Activated naive CD8-positive, alpha-beta T cell treated with anti-CD3 and anti-CD28 coated beads for 36 hours (primary cell): ENCODE results near the gene FAM90A26. TPM values are rescaled to one million over a fixed set of nuclear protein-coding genes. Genes with fewer than 3 reads are reported as not detected.
"Not testable (repeated sequence)": the region's sequence is repeated elsewhere in the genome, so short reads cannot be mapped to it uniquely, and the experiment has no call there.

ENCODE experiments used
- DNase-seq: peaks from one replicate; pipeline ENCODE4 v3.0.0; 2021
- H3K27ac Mint-ChIP-seq: one replicate; pipeline ENCODE4 v1.8.0; 2022; ENCODE audit warnings: mild to moderate bottlenecking, moderate library complexity, mixed read lengths
- H3K27me3 Mint-ChIP-seq: one replicate; pipeline ENCODE4 v1.8.0; 2022; ENCODE audit warnings: mild to moderate bottlenecking, mixed read lengths
- H3K36me3 Mint-ChIP-seq: one replicate; pipeline ENCODE4 v1.8.0; 2021; ENCODE audit warnings: mild to moderate bottlenecking, mixed read lengths
- H3K4me1 Mint-ChIP-seq: one replicate; pipeline ENCODE4 v1.8.0; 2021; ENCODE audit warnings: mixed read lengths
- H3K4me3 Mint-ChIP-seq: one replicate; pipeline ENCODE4 v1.8.0; 2022; ENCODE audit warnings: mild to moderate bottlenecking, moderate library complexity, mixed read lengths
- H3K9me3 Mint-ChIP-seq: one replicate; pipeline ENCODE4 v1.8.0; 2022; ENCODE audit warnings: mixed read lengths
- total RNA-seq, 2 experiments: library from RNA; stranded (reverse); gene quantifications; one replicate each; pipeline ENCODE4 v1.2.3, GENCODE V29; 2021

Gene FAM90A26
- total RNA-seq, 2 experiments from 2014 or later = not detected

DNA sequence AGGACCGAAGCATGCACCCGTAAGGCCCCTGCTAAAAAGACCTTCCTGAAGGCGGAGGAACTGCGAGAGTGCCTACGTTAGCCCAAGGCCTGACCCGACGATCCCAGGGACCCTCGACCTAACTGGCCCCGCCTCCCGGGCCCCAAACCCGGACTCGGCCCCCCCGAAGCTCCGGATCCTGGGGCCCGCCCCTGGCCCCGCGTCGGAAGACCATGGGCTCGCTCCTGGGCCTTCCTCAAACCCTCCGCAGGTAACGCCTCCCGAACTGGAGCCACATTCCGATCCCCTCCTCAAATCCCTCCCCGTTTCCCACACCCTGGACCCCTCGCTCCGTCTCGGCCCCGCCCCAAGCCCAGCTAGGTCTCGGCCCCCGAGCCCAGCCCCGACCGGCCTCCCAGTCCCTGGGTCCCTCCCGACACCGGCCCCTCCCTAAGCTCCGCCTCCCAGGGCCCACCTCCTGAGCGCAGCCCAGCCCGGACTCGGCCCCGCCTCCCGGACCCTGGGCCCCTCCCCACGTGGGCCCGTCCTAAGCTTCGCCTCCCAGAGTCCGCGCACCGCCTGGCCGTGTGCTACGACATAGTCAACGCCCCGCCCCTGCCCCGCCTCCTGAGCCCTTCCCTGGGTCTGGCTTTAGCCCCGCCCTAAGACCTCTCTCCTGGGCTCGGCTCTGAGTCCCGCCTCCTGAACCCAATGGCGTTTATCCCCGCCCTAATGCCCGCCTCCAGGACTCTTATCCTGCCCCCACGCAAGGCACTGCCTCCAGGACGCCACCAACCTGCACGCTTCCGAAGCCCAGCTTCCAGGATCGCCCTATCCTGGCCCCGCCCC lies 17.8 kb upstream of the FAM90A26 start:
- H3K9me3 Mint-ChIP-seq, H3K36me3 Mint-ChIP-seq, H3K27me3 Mint-ChIP-seq: not testable (repeated sequence)

DNA sequence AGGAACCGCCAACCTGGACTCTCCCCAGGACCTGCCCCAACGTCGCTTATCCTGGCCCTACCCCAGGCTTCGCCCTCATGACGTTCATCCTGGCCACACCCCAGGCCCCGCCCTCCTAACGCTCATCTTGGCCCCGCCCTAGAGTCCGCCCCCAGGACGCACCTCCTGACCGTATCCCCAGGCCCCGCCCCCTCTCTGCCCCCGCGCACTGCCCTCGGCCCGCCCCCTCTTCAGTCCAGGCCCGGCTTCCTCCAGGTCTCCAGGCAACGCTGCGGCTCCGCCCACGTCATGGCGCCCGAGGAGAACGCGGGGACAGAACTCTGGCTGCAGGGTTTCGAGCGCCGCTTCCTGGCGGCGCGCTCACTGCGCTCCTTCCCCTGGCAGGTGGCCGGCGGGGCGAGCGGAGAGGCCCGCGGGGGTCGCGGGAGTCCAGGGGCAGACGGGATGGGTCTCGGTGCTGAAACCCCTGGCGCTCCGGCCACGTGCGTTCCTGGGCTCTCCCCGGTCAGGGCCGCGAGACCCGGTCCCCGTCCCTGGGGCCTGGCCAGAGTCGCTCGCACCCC lies 17.1 kb upstream of the FAM90A26 start:
- H3K4me1 Mint-ChIP-seq, H3K9me3 Mint-ChIP-seq, H3K27me3 Mint-ChIP-seq, H3K36me3 Mint-ChIP-seq: not testable (repeated sequence)
- DNase-seq = peak; percentile 94
- Mint-ChIP-seq H3K4me3 (peak overlapping the region; percentile 88), H3K27ac (peak overlapping the region; percentile 98)

More for the DNA sequence above, 17.8 kb upstream of the FAM90A26 start:
- H3K4me1 Mint-ChIP-seq = not testable (repeated sequence)
- peak; percentile 96 for DNase-seq
- peak overlapping the region; percentile 98 for H3K27ac Mint-ChIP-seq
- H3K4me3 Mint-ChIP-seq = peak overlapping the region; percentile 88

DNA sequence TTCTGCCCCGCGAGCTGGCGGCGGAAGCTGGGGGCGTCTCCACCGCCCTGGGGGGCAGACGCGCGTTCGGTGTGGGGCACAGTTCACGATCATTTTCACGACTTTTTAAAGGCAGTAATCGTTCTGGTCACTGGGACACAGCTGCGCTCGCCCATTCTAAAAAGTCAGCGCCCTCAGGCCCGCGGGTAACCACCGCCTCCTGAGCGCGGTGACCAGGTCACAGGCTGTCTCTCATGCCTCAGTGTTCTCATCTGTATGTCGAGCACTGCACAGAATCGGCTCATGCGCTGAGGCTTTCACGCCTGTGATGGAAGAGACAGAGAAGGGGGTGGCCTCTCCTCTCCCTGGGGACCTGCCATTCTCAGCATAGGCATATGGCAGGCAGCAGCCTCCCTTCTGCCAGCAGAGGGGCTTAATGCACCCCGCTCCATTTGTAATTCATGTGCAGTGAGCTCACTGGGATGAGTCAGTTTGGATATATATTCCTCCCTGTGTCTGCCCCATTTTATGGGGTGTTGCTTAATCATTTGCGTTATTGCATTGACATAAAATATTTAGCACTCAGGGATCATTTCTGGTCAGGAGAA lies 16.5 kb upstream of the FAM90A26 start:
- DNase-seq = peak; percentile 26

GRCh38 chr4:9155101-9155886 lies 14.9 kb upstream of the FAM90A26 start:
- not testable (repeated sequence) for H3K36me3 Mint-ChIP-seq, H3K9me3 Mint-ChIP-seq, DNase-seq, H3K4me3 Mint-ChIP-seq, H3K4me1 Mint-ChIP-seq, H3K27me3 Mint-ChIP-seq
- peak overlapping the region; percentile 67 for H3K27ac Mint-ChIP-seq

More for the DNA sequence above, 16.5 kb upstream of the FAM90A26 start:
- not testable (repeated sequence) for H3K4me1 Mint-ChIP-seq, H3K36me3 Mint-ChIP-seq, H3K9me3 Mint-ChIP-seq, H3K27me3 Mint-ChIP-seq
- peak overlapping the region; percentile 91 for H3K27ac Mint-ChIP-seq
- peak overlapping the region; percentile 88 for H3K4me3 Mint-ChIP-seq

DNA sequence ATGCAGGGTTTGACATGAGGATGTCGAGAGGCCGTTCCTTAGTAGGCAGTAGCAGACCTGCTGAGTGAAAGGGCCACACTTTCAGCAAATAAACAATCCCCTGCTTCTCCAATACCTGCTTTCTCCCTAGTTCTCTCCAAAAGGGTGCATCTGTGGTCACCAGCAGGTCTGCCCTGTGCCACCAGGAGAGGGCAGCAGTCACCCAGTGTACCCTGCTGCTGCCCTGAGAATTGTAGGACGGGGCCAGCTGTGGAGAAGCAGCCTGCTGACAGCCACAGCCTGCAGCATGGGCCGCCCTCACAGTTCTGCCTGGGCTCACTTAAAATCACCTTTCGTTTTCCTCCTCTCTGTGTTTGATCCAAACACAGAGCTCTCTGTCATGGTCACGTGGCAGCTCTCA lies 11.8 kb upstream of the FAM90A26 start:
- not testable (repeated sequence) for DNase-seq, H3K4me1 Mint-ChIP-seq, H3K27me3 Mint-ChIP-seq, H3K27ac Mint-ChIP-seq, H3K9me3 Mint-ChIP-seq, H3K4me3 Mint-ChIP-seq, H3K36me3 Mint-ChIP-seq

DNA sequence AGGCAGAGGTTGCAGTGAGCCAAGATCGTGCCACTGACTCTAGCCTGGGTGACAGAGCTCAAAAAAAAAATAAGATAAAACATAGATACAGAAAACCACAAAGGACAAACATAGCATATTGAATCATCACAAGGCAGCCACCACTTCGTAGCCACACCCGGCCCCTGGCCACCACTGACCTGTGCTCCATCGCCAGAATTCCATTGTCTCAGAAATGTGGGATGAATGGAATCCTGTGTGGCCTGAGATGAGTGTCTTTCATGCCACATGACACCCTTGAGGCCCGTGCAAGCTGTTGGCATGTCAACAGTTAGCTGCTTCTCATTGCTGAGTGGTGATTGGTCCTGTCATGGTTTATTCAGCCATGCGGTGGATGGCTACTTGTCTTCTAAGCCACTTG lies 10.2 kb upstream of the FAM90A26 start:
- not testable (repeated sequence) for H3K9me3 Mint-ChIP-seq

DNA sequence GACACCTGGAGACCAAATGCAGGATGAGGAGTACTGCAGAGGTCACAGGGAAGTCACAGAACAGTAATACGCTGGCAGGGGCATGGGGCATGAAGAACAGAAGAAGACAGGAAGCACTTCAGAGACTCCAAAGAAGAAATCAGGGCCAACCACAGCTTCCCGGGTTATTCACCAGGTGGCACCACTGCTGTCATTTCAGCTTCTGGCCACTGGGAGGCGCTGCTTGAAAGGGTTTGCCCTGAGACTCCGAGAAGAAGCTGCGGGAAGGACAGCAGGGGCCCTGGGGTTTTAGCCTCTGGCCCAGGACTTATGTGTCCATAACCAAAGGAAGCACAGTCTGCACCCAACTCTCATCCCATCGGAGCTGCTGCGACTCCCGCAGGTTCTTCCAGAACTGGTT lies 4.2 kb upstream of the FAM90A26 start:
- not testable (repeated sequence) for H3K27ac Mint-ChIP-seq, H3K9me3 Mint-ChIP-seq, H3K4me3 Mint-ChIP-seq

More for the DNA sequence above, 10.2 kb upstream of the FAM90A26 start:
- H3K4me3 Mint-ChIP-seq, H3K36me3 Mint-ChIP-seq, H3K27ac Mint-ChIP-seq, H3K27me3 Mint-ChIP-seq, DNase-seq, H3K4me1 Mint-ChIP-seq: not testable (repeated sequence)

DNA sequence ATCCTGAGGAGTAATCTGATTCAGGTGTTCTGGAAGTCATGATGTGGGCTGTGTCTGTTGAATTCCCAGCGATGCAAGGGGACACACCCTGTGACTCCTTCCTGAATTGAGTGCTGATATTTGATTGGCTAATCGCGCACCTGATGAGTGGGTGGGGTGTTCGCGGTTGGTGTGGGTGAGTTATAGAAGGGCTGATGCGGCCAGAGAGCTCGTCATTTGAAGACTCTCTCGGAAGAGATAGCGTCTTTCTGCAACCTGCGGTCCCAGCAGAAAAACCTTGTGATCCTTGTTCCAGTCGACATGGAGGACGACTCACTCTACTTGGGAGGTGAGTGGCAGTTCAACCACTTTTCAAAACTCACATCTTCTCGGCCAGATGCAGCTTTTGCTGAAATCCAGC lies 40.1 kb downstream of the FAM90A26 start, which contains the start of gene USP17L10:
USP17L10 (plus strand) TSS at position 301 of the 400 bp plus-strand sequence; CDS start at position 301, 0 bp downstream.
- not testable (repeated sequence) for H3K4me3 Mint-ChIP-seq, DNase-seq, H3K27ac Mint-ChIP-seq, H3K9me3 Mint-ChIP-seq, H3K27me3 Mint-ChIP-seq, H3K36me3 Mint-ChIP-seq, H3K4me1 Mint-ChIP-seq

More for the DNA sequence above, 4.2 kb upstream of the FAM90A26 start:
- not testable (repeated sequence) for H3K4me1 Mint-ChIP-seq, H3K36me3 Mint-ChIP-seq, DNase-seq, H3K27me3 Mint-ChIP-seq

- H3K27ac Mint-ChIP-seq, H3K36me3 Mint-ChIP-seq, H3K4me3 Mint-ChIP-seq, DNase-seq, H3K27me3 Mint-ChIP-seq, H3K9me3 Mint-ChIP-seq, H3K4me1 Mint-ChIP-seq: not testable (repeated sequence)
Observed at GRCh38 chr4:9214701-9215100, 44.5 kb downstream of the FAM90A26 start.

DNA sequence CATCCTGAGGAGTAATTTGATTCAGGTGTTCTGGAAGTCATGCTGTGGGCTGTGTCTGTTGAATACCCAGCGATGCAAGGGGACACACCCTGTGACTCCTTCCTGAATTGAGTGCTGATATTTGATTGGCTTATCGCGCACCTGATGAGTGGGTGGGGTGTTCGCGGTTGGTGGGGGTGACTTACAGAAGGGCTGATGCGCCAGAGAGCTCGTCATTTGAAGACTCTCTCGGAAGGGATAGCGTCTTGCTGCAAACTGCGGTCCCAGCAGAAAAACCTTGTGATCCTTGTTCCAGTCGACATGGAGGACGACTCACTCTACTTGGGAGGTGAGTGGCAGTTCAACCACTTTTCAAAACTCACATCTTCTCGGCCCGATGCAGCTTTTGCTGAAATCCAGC lies 44.9 kb downstream of the FAM90A26 start, which contains the start of gene USP17L11:
USP17L11 (plus strand) TSS at position 301 of the 400 bp plus-strand sequence; CDS start at position 301, 0 bp downstream.
- not testable (repeated sequence) for H3K27me3 Mint-ChIP-seq, H3K9me3 Mint-ChIP-seq, H3K4me1 Mint-ChIP-seq, DNase-seq, H3K36me3 Mint-ChIP-seq, H3K4me3 Mint-ChIP-seq, H3K27ac Mint-ChIP-seq

DNA sequence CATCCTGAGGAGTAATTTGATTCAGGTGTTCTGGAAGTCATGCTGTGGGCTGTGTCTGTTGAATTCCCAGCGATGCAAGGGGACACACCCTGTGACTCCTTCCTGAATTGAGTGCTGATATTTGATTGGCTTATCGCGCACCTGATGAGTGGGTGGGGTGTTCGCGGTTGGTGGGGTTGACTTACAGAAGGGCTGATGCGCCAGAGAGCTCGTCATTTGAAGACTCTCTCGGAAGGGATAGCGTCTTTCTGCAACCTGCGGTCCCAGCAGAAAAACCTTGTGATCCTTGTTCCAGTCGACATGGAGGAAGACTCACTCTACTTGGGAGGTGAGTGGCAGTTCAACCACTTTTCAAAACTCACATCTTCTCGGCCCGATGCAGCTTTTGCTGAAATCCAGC lies 49.6 kb downstream of the FAM90A26 start, which contains the start of gene USP17L12:
USP17L12 (plus strand) TSS at position 301 of the 400 bp plus-strand sequence; CDS start at position 301, 0 bp downstream.
- H3K4me3 Mint-ChIP-seq, H3K36me3 Mint-ChIP-seq, H3K27ac Mint-ChIP-seq, H3K27me3 Mint-ChIP-seq, H3K9me3 Mint-ChIP-seq, H3K4me1 Mint-ChIP-seq, DNase-seq: not testable (repeated sequence)

- not testable (repeated sequence) for H3K27me3 Mint-ChIP-seq, H3K27ac Mint-ChIP-seq, DNase-seq, H3K36me3 Mint-ChIP-seq, H3K4me3 Mint-ChIP-seq, H3K4me1 Mint-ChIP-seq, H3K9me3 Mint-ChIP-seq
Observed at GRCh38 chr4:9224596-9224995, 54.4 kb downstream of the FAM90A26 start, which contains the start of gene USP17L13. USP17L13 (plus strand) TSS chr4:9224896; CDS start chr4:9224896, 0 bp downstream.
